H1 (cell line): ENCODE data around the gene TGFB1I1.

Experiments used
- BACH1 ChIP-seq: IDR thresholded peaks from 2 replicates; pipeline ENCODE4 v1.6.1; 2012; ENCODE audit warnings: low read length, improper control_type of control experiment
- EGR1 ChIP-seq: IDR thresholded peaks from 2 replicates; pipeline ENCODE4 v1.6.1; 2011; ENCODE audit warnings: low read depth, low read length, borderline replicate concordance
- POLR2A ChIP-seq, 2 experiments: IDR thresholded peaks; 1 replicate in 1 of 2; 2 replicates in 1 of 2; pipeline ENCODE4 v1.6.1; 2011; ENCODE audit warnings: low read depth in 2 of 2, low read length in 2 of 2, mild to moderate bottlenecking in 2 of 2; ENCODE audit errors: control extremely low read depth in 1 of 2
- POLR2AphosphoS5 ChIP-seq: IDR thresholded peaks from 2 replicates; pipeline ENCODE4 v1.6.1; 2011; ENCODE audit warnings: low read depth, low read length
- SIN3A ChIP-seq, 2 experiments: IDR thresholded peaks in 1 of 2; conservative IDR thresholded peaks in 1 of 2; 2 replicates each; pipeline ENCODE4 v1.6.1; 2011 to 2012; ENCODE audit warnings: low read length in 2 of 2, improper control_type of control experiment in 1 of 2, low read depth in 1 of 2, mild to moderate bottlenecking in 1 of 2
- SP2 ChIP-seq: IDR thresholded peaks from 2 replicates; pipeline ENCODE4 v1.6.1; 2012; ENCODE audit warnings: mild to moderate bottlenecking, low read length, inconsistent platforms
- TF ChIP-seq, protein P1 (sequence below), 3 experiments: IDR thresholded peaks; 1 replicate in 2 of 3; 2 replicates in 1 of 3; pipeline versions ENCODE4 v1.5.1 to v1.6.1; 2011; ENCODE audit warnings: low read length in 3 of 3, mild to moderate bottlenecking in 3 of 3, inconsistent platforms in 2 of 3, low read depth in 1 of 3, moderate library complexity in 1 of 3; ENCODE audit not compliant: insufficient read depth in 1 of 3; ENCODE audit errors: control extremely low read depth in 1 of 3
- TF ChIP-seq, protein P2 (sequence below): IDR thresholded peaks from 2 replicates; pipeline ENCODE4 v1.6.1; 2011; ENCODE audit warnings: low read depth, mild to moderate bottlenecking, low read length; ENCODE audit not compliant: insufficient read depth

DNA sequence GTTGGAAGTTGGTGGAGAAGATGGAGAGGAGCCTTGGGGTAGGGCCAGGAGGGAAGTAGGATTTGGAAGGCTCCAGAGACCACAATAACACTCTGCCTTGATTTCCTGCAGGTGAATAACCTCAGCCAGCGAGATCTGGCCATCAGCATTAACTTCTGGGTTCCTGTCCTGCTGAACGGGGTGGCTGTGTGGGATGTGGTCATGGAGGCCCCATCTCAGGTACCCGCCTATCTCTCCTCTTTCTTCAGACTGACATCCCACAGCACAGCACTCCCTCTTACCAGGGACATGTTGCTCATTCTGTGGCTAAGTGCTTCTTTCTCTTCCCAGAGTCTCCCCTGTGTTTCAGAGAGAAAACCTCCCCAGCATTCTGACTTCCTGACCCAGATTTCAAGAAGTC, 48.7 kb upstream of the TGFB1I1 start:
- TF ChIP-seq EGR1 (no peak), BACH1 (no peak), SIN3A (conservative IDR thresholded peaks at IDR 0.05 in 1 of 2, IDR thresholded peaks at IDR 0.05 in 1 of 2; ENCODE audit: low read depth in 1 of 2, low read length in 2 of 2) (no peak), POLR2A (IDR thresholded peaks at IDR 0.05; ENCODE audit: control extremely low read depth in 1 of 2, low read depth in 2 of 2, low read length in 2 of 2) (no peak), SP2 (no peak), POLR2AphosphoS5 (no peak)
- TF ChIP-seq, protein P1, sequence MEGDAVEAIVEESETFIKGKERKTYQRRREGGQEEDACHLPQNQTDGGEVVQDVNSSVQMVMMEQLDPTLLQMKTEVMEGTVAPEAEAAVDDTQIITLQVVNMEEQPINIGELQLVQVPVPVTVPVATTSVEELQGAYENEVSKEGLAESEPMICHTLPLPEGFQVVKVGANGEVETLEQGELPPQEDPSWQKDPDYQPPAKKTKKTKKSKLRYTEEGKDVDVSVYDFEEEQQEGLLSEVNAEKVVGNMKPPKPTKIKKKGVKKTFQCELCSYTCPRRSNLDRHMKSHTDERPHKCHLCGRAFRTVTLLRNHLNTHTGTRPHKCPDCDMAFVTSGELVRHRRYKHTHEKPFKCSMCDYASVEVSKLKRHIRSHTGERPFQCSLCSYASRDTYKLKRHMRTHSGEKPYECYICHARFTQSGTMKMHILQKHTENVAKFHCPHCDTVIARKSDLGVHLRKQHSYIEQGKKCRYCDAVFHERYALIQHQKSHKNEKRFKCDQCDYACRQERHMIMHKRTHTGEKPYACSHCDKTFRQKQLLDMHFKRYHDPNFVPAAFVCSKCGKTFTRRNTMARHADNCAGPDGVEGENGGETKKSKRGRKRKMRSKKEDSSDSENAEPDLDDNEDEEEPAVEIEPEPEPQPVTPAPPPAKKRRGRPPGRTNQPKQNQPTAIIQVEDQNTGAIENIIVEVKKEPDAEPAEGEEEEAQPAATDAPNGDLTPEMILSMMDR (IDR thresholded peaks at IDR 0.05; ENCODE audit: control extremely low read depth in 1 of 3, insufficient read depth in 1 of 3, low read depth in 1 of 3, low read length in 3 of 3): no peak
- TF ChIP-seq, protein P2, sequence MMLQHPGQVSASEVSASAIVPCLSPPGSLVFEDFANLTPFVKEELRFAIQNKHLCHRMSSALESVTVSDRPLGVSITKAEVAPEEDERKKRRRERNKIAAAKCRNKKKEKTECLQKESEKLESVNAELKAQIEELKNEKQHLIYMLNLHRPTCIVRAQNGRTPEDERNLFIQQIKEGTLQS: no peak
